ENCODE measurements around the gene ADAMTS14. TPM values are rescaled to one million over a fixed set of nuclear protein-coding genes. Genes with fewer than 3 reads are reported as not detected.
"Not testable (repeated sequence)": the region's sequence is repeated elsewhere in the genome, so short reads cannot be mapped to it uniquely, and the experiment has no call there.

The ADAMTS14 gene
- total RNA-seq, 1 experiment from 2014 or later, result 0.91 TPM

DNA sequence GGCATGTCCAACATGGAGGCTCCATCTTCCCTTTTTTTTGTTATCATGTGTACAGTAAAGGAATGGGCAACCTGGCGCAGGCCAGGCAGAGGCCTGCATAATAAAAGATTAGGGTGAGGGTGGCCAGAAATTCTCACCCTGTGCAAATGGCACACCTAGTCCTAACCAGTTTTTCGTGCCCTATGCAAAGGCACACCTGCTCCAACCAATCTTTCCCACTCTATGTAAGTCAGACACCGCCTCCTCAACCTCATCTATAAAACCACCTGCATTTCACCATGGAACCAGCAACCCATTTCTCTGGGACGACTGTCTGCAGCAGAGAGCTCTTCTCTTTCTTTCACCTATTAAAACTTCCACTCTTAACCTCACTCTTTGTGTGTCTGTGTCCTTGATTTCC lies 96.8 kb downstream of the ADAMTS14 start:
- intact Hi-C loops (cut with micrococcal nuclease), result no loop called here
- ATAC-seq, result no peak

DNA sequence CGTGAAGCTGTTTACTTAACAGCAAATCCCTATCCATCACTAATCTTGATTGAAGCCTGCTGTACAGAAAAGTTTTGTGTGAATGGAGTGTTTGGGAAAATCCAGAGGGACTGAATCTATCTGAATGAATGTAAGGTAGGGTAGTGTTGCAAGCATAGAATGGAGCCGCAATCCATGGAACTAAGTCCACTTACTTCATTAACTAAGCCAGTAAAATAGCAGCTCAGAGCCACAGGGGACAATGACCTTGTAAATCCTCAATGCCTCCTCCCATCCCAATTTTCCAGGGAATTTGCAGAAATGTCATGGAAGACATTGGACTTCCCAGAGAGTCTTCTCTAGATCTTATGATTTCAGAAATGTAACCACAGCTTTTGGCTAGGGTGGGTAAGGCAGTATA lies 97.7 kb downstream of the ADAMTS14 start:
- no peaks in the 10 kb centered on the region for H4K20me1 ChIP-seq (ENCODE audit: low read length)
- H3K4me3 ChIP-seq (ENCODE audit: low read length), result no peak overlapping the region
- DNase-seq (no peak), ATAC-seq (no peak)
- no peaks in the 10 kb centered on the region for H3K79me2 ChIP-seq (ENCODE audit: low read length)
- peaks cover 4% of the 10 kb centered on the region; the same call in 1 of the 2 replicates for H3K9me3 ChIP-seq (ENCODE audit: low read length)
- no peaks in the 10 kb centered on the region for H3K9me2 ChIP-seq (replicated peaks; ENCODE audit: low read length)
- no TSS peak for BruUV-seq (replicated peaks)
- no peak overlapping the region for H3K27ac ChIP-seq (ENCODE audit: low read length)
- POLR2A ChIA-PET (ENCODE audit: unreplicated experiment), result no interaction called here
- H3K36me3 ChIP-seq (ENCODE audit: low read depth, low read length), result no peaks in the 10 kb centered on the region
- no peak overlapping the region for H3K4me2 ChIP-seq (ENCODE audit: low read length)
- TF ChIP-seq, protein P1, sequence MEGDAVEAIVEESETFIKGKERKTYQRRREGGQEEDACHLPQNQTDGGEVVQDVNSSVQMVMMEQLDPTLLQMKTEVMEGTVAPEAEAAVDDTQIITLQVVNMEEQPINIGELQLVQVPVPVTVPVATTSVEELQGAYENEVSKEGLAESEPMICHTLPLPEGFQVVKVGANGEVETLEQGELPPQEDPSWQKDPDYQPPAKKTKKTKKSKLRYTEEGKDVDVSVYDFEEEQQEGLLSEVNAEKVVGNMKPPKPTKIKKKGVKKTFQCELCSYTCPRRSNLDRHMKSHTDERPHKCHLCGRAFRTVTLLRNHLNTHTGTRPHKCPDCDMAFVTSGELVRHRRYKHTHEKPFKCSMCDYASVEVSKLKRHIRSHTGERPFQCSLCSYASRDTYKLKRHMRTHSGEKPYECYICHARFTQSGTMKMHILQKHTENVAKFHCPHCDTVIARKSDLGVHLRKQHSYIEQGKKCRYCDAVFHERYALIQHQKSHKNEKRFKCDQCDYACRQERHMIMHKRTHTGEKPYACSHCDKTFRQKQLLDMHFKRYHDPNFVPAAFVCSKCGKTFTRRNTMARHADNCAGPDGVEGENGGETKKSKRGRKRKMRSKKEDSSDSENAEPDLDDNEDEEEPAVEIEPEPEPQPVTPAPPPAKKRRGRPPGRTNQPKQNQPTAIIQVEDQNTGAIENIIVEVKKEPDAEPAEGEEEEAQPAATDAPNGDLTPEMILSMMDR (conservative IDR thresholded peaks at IDR 0.05; ENCODE audit: low read depth, low read length), result no peak
- TF ChIP-seq EZH2 (IDR thresholded peaks at IDR 0.05; ENCODE audit: low read length, unreplicated experiment), result no peak
- TF ChIP-seq EZH2phosphoT487 (IDR thresholded peaks at IDR 0.05; ENCODE audit: borderline replicate concordance, low read length), result no peak
- intact Hi-C loops (cut with micrococcal nuclease), result no loop called here
- no peaks in the 10 kb centered on the region for H3K27me3 ChIP-seq (ENCODE audit: low read length)
- no peak overlapping the region for H2AFZ ChIP-seq (ENCODE audit: low read length)
- no peaks in the 10 kb centered on the region for H3F3A ChIP-seq (ENCODE audit: low read length, unreplicated experiment)
- CTCF ChIA-PET, result no interaction called here
- no peaks in the 10 kb centered on the region for H3K4me1 ChIP-seq (ENCODE audit: insufficient read depth, low read length)
- H3K9ac ChIP-seq (ENCODE audit: low read length), result no peak overlapping the region

More for the DNA sequence above, 96.8 kb downstream of the ADAMTS14 start:
- no peak for DNase-seq
- TF ChIP-seq EZH2 (IDR thresholded peaks at IDR 0.05; ENCODE audit: low read length, unreplicated experiment) (no peak), EZH2phosphoT487 (IDR thresholded peaks at IDR 0.05; ENCODE audit: borderline replicate concordance, low read length) (no peak)
- TF ChIP-seq, protein P1 (conservative IDR thresholded peaks at IDR 0.05; ENCODE audit: low read depth, low read length), result no peak
- no peaks in the 10 kb centered on the region for H3K9me2 ChIP-seq (replicated peaks; ENCODE audit: low read length)
- H3K9me3 ChIP-seq (ENCODE audit: low read length), result peaks cover 4% of the 10 kb centered on the region; the same call in 1 of the 2 replicates
- no peaks in the 10 kb centered on the region for H4K20me1 ChIP-seq (ENCODE audit: low read length)
- H3K4me2 ChIP-seq (ENCODE audit: low read length), result no peak overlapping the region
- H3F3A ChIP-seq (ENCODE audit: low read length, unreplicated experiment), result no peaks in the 10 kb centered on the region
- no peak overlapping the region for H3K4me3 ChIP-seq (ENCODE audit: low read length)
- no peaks in the 10 kb centered on the region for H3K36me3 ChIP-seq (ENCODE audit: low read depth, low read length)
- H2AFZ ChIP-seq (ENCODE audit: low read length), result no peak overlapping the region
- H3K4me1 ChIP-seq (ENCODE audit: insufficient read depth, low read length), result no peaks in the 10 kb centered on the region
- H3K79me2 ChIP-seq (ENCODE audit: low read length), result no peaks in the 10 kb centered on the region
- no TSS peak for BruUV-seq (replicated peaks)
- H3K27me3 ChIP-seq (ENCODE audit: low read length), result no peaks in the 10 kb centered on the region
- ChIA-PET POLR2A (ENCODE audit: unreplicated experiment) (no interaction called here), CTCF (no interaction called here)
- no peak overlapping the region for H3K27ac ChIP-seq (ENCODE audit: low read length)
- H3K9ac ChIP-seq (ENCODE audit: low read length), result no peak overlapping the region

DNA sequence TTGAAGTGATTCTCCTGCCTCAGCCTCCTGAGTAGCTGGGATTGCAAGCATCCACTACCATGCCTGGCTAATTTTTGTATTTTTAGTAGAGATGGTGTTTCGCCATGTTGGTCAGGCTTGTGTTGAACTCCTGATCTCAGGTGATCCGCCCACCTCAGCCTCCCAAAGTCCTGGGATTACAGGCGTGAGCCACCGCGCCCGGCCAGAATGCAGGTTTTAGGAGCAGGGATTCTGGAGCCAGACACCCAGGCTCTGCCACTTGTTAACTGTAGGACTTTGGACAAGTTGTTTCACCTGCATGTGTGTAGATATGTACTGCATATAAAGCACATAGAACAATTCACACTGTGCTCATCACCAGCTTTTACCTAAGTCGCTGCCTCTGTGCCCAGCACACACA lies 98.2 kb downstream of the ADAMTS14 start:
- H3K27ac ChIP-seq (ENCODE audit: low read length); DNase-seq; H3K36me3 ChIP-seq (ENCODE audit: low read depth, low read length); CTCF ChIA-PET; POLR2A ChIA-PET (ENCODE audit: unreplicated experiment); H4K20me1 ChIP-seq (ENCODE audit: low read length); H3K4me2 ChIP-seq (ENCODE audit: low read length); H3K9me2 ChIP-seq (replicated peaks; ENCODE audit: low read length); H3K27me3 ChIP-seq (ENCODE audit: low read length); H2AFZ ChIP-seq (ENCODE audit: low read length); H3K9ac ChIP-seq (ENCODE audit: low read length); ATAC-seq; BruUV-seq (replicated peaks); H3K4me3 ChIP-seq (ENCODE audit: low read length); intact Hi-C loops (cut with micrococcal nuclease); H3K4me1 ChIP-seq (ENCODE audit: insufficient read depth, low read length); H3F3A ChIP-seq (ENCODE audit: low read length, unreplicated experiment); H3K9me3 ChIP-seq (ENCODE audit: low read length); H3K79me2 ChIP-seq (ENCODE audit: low read length): not testable (repeated sequence)

Measured in PC-3 (cell line).